Upper lobe of left lung (tissue), 4 donors: Measurements from ENCODE around the gene AQP2.

ENCODE experiments used
- POLR2A ChIP-seq, 4 donors: fragments of 450-650 bp; IDR thresholded peaks; one replicate each; pipeline ENCODE4 v1.5.1; 2016 to 2017; ENCODE audit warnings: antibody characterized with exemption in 4 of 4, mild to moderate bottlenecking in 2 of 4
- TF ChIP-seq, protein P1 (sequence below), 6 experiments: fragments of 450-650 bp in 4 of 6; fragments of 200-600 bp in 2 of 6; sonication (generic) in 2 of 6; IDR thresholded peaks; one replicate each; pipeline ENCODE4 v1.5.1; 2016 to 2019; ENCODE audit warnings: antibody characterized with exemption in 6 of 6

DNA sequence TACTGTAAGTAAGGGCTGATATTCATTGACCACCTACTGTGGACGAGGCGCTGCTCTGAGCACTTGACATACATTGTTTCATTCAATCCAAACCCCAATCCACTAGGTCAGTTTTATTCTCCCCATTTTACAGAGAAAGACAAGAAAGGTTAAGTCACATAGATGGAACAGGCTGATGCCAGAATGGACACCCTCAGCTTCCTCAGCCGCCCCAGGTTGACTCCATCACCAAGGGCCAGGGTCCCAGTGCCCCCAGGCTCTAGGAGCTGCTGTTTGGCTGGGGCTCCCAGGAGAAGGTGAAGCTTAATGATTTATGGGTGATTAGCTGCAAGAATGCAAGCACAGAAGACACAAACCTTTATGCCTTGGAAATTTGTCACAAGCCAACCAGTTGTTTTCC lies 671 bp upstream of the AQP2 start:
- TF ChIP-seq POLR2A (IDR thresholded peaks at IDR 0.05) = no peak
- TF ChIP-seq, protein P1, sequence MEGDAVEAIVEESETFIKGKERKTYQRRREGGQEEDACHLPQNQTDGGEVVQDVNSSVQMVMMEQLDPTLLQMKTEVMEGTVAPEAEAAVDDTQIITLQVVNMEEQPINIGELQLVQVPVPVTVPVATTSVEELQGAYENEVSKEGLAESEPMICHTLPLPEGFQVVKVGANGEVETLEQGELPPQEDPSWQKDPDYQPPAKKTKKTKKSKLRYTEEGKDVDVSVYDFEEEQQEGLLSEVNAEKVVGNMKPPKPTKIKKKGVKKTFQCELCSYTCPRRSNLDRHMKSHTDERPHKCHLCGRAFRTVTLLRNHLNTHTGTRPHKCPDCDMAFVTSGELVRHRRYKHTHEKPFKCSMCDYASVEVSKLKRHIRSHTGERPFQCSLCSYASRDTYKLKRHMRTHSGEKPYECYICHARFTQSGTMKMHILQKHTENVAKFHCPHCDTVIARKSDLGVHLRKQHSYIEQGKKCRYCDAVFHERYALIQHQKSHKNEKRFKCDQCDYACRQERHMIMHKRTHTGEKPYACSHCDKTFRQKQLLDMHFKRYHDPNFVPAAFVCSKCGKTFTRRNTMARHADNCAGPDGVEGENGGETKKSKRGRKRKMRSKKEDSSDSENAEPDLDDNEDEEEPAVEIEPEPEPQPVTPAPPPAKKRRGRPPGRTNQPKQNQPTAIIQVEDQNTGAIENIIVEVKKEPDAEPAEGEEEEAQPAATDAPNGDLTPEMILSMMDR (IDR thresholded peaks at IDR 0.05) = no peak
